Lung (tissue), 12 donors: ENCODE measurements around the gene BACE2. TPM values are rescaled to one million over a fixed set of nuclear protein-coding genes. Genes with fewer than 3 reads are reported as not detected.

Experiments
- ATAC-seq: fragments of 200-7000 bp; cut with Tn5 transposase; one replicate; pipeline ENCODE4 v1.9.1; 2020; ENCODE audit warnings: moderate number of reproducible peaks; ENCODE audit not compliant: insufficient read depth, low FRiP score
- DNase-seq, 3 donors: peaks; one replicate each; pipeline ENCODE4 v3.0.0-alpha.2; 2013 to 2017
- H3K27ac ChIP-seq, 2 donors: one replicate each; pipeline ENCODE4 v1.5.1; 2013; ENCODE audit warnings: mild to moderate bottlenecking in 2 of 2, moderate library complexity in 2 of 2, control low read depth in 1 of 2, inconsistent platforms in 1 of 2, low read depth in 1 of 2, low read length in 1 of 2
- H3K27me3 ChIP-seq, 3 donors: one replicate each; pipeline ENCODE4 v1.5.1; 2013; ENCODE audit warnings: low read length in 2 of 3; ENCODE audit not compliant: control insufficient read depth in 3 of 3, insufficient read depth in 3 of 3
- H3K36me3 ChIP-seq, 4 donors: one replicate each; pipeline ENCODE4 v1.5.1; 2013; ENCODE audit warnings: low read length in 4 of 4, mild to moderate bottlenecking in 1 of 4, moderate library complexity in 1 of 4; ENCODE audit not compliant: control insufficient read depth in 4 of 4, insufficient read depth in 4 of 4
- H3K4me1 ChIP-seq, 5 donors: one replicate each; pipeline ENCODE4 v1.5.1; 2013; ENCODE audit warnings: low read length in 5 of 5, mild to moderate bottlenecking in 2 of 5, moderate library complexity in 1 of 5; ENCODE audit not compliant: control insufficient read depth in 5 of 5, insufficient read depth in 5 of 5
- H3K4me3 ChIP-seq: one replicate; pipeline ENCODE4 v1.5.1; 2013; ENCODE audit warnings: mild to moderate bottlenecking, control low read depth, moderate library complexity
- H3K9ac ChIP-seq, 2 donors: one replicate each; pipeline ENCODE4 v1.5.1; 2013; ENCODE audit warnings: low read length in 2 of 2, control low read depth in 1 of 2; ENCODE audit not compliant: insufficient read depth in 1 of 2
- H3K9me3 ChIP-seq, 4 donors: one replicate each; pipeline ENCODE4 v1.5.1; 2013; ENCODE audit warnings: low read length in 3 of 4, mild to moderate bottlenecking in 1 of 4, moderate library complexity in 1 of 4; ENCODE audit not compliant: control insufficient read depth in 4 of 4, insufficient read depth in 3 of 4
- CTCF ChIP-seq: IDR thresholded peaks from 2 replicates; pipeline ENCODE4 v1.5.1; 2012; ENCODE audit warnings: mild to moderate bottlenecking; ENCODE audit errors: control extremely low read depth, extremely low read depth
- WGBS, 2 donors: extraction: QIAGEN DNeasy Blood & Tissue Kit; methylation state at CpG; one replicate each; pipeline ENCODE4 v1.1.7; 2013; 5-methylcytosine and 5-hydroxymethylcytosine counted together
- polyA plus RNA-seq, 2 donors: library from polyadenylated mRNA; stranded (reverse); fragments of 200-250 nt; gene quantifications; one replicate each; pipeline ENCODE4 v1.2.1, GENCODE V29; 2013
- total RNA-seq, 2 donors: library from RNA; depleted of rRNA in 1 of 2; stranded (reverse); fragments of >200 nt in 1 of 2; gene quantifications; one replicate each; pipeline ENCODE4 v1.2.1, GENCODE V29; 2014 to 2021
- donor health status: control.
- donor health status: control.
- donor health status: Bipolar disorder and iron deficiency.
- donor health status: healthy.
- donor health status: DM: yes; HTN: yes; CAD: no.

The BACE2 gene
- total and polyA plus RNA-seq, 4 donors, result 9.3 to 49.9 (median 33.8) TPM

GRCh38 chr21:41245509-41246135 is 77.7 kb downstream of the BACE2 start:
- Histone ChIP-seq H3K27me3 (no peaks in the 10 kb centered on the region), H3K4me1 (no peaks in the 10 kb centered on the region), H3K27ac (no peak overlapping the region), H3K36me3 (peaks cover 0 to 6% (median 0%) of the 10 kb centered on the region in 4 donors), H3K4me3 (no peak overlapping the region), H3K9ac (no peak overlapping the region), H3K9me3 (no peaks in the 10 kb centered on the region)
- DNase-seq, result no peak
- WGBS, 2 donors, result 94% methylated on average over 20 of the region's 20 CpGs
- no peak for TF ChIP-seq CTCF
- no peak for ATAC-seq

- no peak overlapping the region for H3K9ac ChIP-seq
- H3K9me3 ChIP-seq, result no peaks in the 10 kb centered on the region
- WGBS, 2 donors, result 95 to 98% methylated on average over 13 of the region's 13 CpGs
- no peak for TF ChIP-seq CTCF
- H3K27me3 ChIP-seq, result no peaks in the 10 kb centered on the region
- no peak overlapping the region for H3K27ac ChIP-seq
- H3K36me3 ChIP-seq, result peaks cover 0 to 7% (median 3%) of the 10 kb centered on the region in 4 donors
- no peaks in the 10 kb centered on the region for H3K4me1 ChIP-seq
- no peak overlapping the region for H3K4me3 ChIP-seq
- DNase-seq (no peak), ATAC-seq (no peak)
Measured at GRCh38 chr21:41246808-41247207, 78.8 kb downstream of the BACE2 start.

DNA sequence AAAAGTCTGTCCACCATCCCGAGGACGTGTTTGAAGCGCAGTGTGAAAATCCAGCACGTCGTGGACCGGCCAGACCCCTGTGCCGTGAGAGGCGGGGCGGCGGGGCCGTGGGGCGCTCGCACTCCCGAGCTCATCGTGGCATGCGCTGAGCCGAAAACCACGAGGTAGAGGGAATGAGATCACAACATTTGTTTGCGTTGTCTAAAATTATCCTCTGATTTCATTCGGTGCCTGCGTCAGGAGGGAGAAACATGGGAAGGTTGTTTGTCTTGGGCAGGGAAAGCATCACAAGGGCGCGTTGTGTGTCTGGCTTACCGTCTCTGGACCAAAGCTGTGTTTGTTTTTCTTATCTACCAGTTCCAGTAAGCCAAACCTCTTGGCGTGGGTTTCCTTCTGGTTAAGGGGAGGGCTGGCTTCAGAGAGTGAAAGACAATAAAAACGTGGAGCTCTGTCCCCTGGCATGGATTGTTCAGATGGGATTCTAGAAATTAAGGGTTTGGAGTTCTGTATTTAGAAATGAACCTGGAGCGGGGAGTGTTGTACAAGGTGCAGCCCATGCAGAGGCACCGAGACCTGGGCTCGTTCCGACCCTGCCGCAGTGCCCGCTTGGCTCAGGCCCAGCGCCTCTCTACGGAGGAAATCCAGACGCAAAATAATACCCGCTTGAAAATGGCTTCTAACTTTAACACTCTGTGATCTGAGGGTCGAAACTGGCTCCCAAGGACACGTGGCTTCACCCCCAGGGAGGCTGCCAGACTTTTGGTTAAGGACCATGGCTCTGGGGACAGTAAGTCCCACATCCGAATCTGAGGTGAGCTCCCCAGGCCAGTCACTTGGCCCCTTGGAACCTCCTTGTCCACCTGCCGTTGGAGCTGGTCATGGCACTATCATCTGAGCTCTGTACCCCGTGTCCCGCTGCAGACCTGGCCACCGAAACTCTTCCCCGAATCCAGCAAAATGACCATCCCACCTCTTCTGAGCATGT is 79.9 kb downstream of the BACE2 start:
- WGBS, 2 donors, result 78 to 81% methylated on average over 44 of the region's 44 CpGs
- Histone ChIP-seq H3K36me3 (peaks cover 0 to 10% (median 5%) of the 10 kb centered on the region in 4 donors), H3K27ac (no peak overlapping the region), H3K9ac (no peak overlapping the region), H3K4me1 (no peaks in the 10 kb centered on the region), H3K4me3 (no peak overlapping the region), H3K9me3 (peaks cover 0 to 2% (median 0%) of the 10 kb centered on the region in 4 donors), H3K27me3 (no peaks in the 10 kb centered on the region)
- DNase-seq (peak in 2 of 3 donors; percentile 13 to 42), ATAC-seq (peak; percentile 81)
- no peak for TF ChIP-seq CTCF
